ENCODE results near the gene PABPN1L. TPM values are rescaled to one million over a fixed set of nuclear protein-coding genes. Genes with fewer than 3 reads are reported as not detected.

The PABPN1L gene
- total RNA-seq, 1 experiment from 2014 or later = not detected

DNA sequence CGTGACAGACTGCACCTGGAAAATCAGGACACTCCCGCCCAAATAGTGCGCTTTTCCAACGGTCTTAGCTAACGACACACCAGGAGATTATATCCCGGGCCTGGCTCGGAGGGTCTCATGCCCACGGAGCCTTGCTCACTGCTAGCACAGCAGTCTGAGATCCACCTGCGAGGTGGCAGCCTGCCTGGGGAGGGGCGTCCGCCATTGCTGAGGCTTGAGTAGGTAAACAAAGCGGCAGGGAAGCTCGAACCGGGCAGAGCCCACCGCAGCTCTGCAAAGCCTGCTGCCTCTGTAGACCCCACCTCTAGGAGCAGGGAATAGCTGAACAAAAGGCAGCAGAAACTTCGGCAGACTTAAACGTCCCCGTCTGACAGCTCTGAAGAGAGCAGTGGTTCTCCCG is 14.8 kb downstream of the PABPN1L start:
- no peak for DNase-seq
- H3K27ac ChIP-seq (ENCODE audit: insufficient read length, low read depth, low read length) = no peak overlapping the region
- no peaks in the 10 kb centered on the region for H3K79me1 ChIP-seq (ENCODE audit: insufficient read depth, low read depth, low read length, poor library complexity, severe bottlenecking)
- H3T11ph ChIP-seq (ENCODE audit: low read length) = no peak overlapping the region
- H3K23me2 ChIP-seq (ENCODE audit: insufficient read length, low read depth, low read length, poor library complexity, severe bottlenecking) = peaks cover 4% of the 10 kb centered on the region
- peaks cover 5 to 12% of the 10 kb centered on the region in 2 experiments; a peak in 3 of 4 replicates for H3K4me1 Mint-ChIP-seq
- no peak for TF ChIP-seq CTCF (conservative IDR thresholded peaks at IDR 0.05)
- H2BK12ac ChIP-seq (ENCODE audit: insufficient read length, low read depth, low read length) = no peak overlapping the region
- H2AK5ac ChIP-seq (ENCODE audit: insufficient read length, low read length) = no peak overlapping the region
- no peak overlapping the region for H3K27ac Mint-ChIP-seq
- no peak overlapping the region for H2BK20ac ChIP-seq (ENCODE audit: low read depth, low read length, poor library complexity, severe bottlenecking)
- H3K4me2 ChIP-seq (ENCODE audit: insufficient read depth, insufficient read length, low read length) = no peak overlapping the region
- H4K5ac ChIP-seq (ENCODE audit: insufficient read length, low read depth, low read length) = no peak overlapping the region
- no peak overlapping the region for H3K18ac ChIP-seq (ENCODE audit: insufficient read length, low read depth, low read length)
- peaks cover 0 to 6% of the 10 kb centered on the region in 2 experiments; a peak in 2 of 5 replicates for H3K9me3 Mint-ChIP-seq
- H3K9ac ChIP-seq (ENCODE audit: extremely low read depth, insufficient read length, low read length) = no peak overlapping the region
- no peak overlapping the region for H3K4me3 Mint-ChIP-seq
- no peak overlapping the region for H3K14ac ChIP-seq (ENCODE audit: insufficient read depth, low read length)
- H3K36me3 Mint-ChIP-seq (ENCODE audit: insufficient read depth in 1 of 3, low read depth in 3 of 3) = peaks cover 8 to 19% (median 12%) of the 10 kb centered on the region in 3 experiments
- no peak overlapping the region for H3K23ac ChIP-seq (ENCODE audit: insufficient read length, low read depth, low read length)
- no peaks in the 10 kb centered on the region for H3K9me3 ChIP-seq (ENCODE audit: control insufficient read depth, low read depth, low read length)
- H4K20me1 ChIP-seq (ENCODE audit: control insufficient read depth, insufficient read depth, insufficient read length) = no peaks in the 10 kb centered on the region
- no peak overlapping the region for H2AFZ ChIP-seq (ENCODE audit: low read length)
- no peak overlapping the region for H3K56ac ChIP-seq (ENCODE audit: insufficient read length, low read depth, low read length)
- H3K4ac ChIP-seq (ENCODE audit: low read depth, low read length) = no peak overlapping the region
- WGBS (ENCODE audit: extremely low coverage, insufficient read length, low lambda C conversion rate) = no CpG with 5 or more reads among the region's 19 CpGs
- no peaks in the 10 kb centered on the region for H3K79me2 ChIP-seq (ENCODE audit: insufficient read depth, low read length)
- H2BK120ac ChIP-seq (ENCODE audit: low read depth, low read length, poor library complexity, severe bottlenecking) = no peak overlapping the region
- no peak overlapping the region for H2BK15ac ChIP-seq (ENCODE audit: low read depth, low read length)
- no peaks in the 10 kb centered on the region for H3K27me3 ChIP-seq (ENCODE audit: insufficient read depth, low read length)
- H4K8ac ChIP-seq (replicated peaks; ENCODE audit: insufficient read length, low read depth, low read length) = no peak overlapping the region
- no peak overlapping the region for H4K91ac ChIP-seq (ENCODE audit: insufficient read length, low read depth, low read length)
- H3K27me3 Mint-ChIP-seq (ENCODE audit: low read depth) = no peaks in the 10 kb centered on the region
- no peaks in the 10 kb centered on the region for H3K4me1 ChIP-seq (ENCODE audit: insufficient read depth, low read length)
- H2BK5ac ChIP-seq (ENCODE audit: insufficient read length, low read length) = no peak overlapping the region
